ENCODE results near the gene NELL2.

DNA sequence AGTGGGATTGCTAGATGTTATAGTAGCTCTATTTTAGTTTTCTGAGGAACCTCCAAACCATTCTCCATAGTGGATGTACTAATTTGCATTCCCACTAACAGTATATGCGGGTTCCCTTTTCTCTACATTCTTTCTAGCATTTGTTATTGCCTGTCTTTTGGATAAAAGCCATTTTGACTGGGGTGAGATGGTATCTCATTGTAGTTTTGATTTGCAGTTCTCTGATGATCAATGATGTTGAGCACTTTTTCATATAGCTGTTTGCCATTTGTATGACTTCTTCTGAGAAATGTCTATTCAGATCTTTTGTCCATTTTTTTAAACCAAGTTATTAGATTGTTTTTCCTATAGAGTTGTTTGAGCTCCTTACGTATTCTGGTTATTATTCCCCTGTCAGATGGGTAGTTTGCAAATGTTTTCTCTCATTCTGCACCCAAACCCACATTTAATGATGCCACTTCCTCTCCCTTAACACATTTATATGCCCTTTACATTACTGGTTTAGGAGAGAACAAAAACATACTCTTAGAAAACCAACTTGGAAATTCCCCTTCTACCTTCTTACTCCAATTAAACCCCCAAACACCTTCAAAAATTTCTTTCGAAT lies 48.2 kb downstream of the NELL2 start:
- TF ChIP-seq, protein P1, sequence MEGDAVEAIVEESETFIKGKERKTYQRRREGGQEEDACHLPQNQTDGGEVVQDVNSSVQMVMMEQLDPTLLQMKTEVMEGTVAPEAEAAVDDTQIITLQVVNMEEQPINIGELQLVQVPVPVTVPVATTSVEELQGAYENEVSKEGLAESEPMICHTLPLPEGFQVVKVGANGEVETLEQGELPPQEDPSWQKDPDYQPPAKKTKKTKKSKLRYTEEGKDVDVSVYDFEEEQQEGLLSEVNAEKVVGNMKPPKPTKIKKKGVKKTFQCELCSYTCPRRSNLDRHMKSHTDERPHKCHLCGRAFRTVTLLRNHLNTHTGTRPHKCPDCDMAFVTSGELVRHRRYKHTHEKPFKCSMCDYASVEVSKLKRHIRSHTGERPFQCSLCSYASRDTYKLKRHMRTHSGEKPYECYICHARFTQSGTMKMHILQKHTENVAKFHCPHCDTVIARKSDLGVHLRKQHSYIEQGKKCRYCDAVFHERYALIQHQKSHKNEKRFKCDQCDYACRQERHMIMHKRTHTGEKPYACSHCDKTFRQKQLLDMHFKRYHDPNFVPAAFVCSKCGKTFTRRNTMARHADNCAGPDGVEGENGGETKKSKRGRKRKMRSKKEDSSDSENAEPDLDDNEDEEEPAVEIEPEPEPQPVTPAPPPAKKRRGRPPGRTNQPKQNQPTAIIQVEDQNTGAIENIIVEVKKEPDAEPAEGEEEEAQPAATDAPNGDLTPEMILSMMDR (IDR thresholded peaks at IDR 0.05; ENCODE audit: insufficient read depth, low read depth, low read length), result no peak
- TF ChIP-seq EZH2 (IDR thresholded peaks at IDR 0.05; ENCODE audit: insufficient read depth, low read length), result no peak

All from astrocyte (in vitro differentiated cells and primary cell).